GM21526 (cell line): ENCODE measurements around the gene IGF1R.

ENCODE experiments used
- ATAC-seq: cut with Tn5 transposase; IDR thresholded peaks from one replicate; pipeline ENCODE4 v1.9.1; 2021; ENCODE audit warnings: moderate library complexity; ENCODE audit not compliant: unreplicated experiment, low FRiP score

The IGF1R gene

DNA sequence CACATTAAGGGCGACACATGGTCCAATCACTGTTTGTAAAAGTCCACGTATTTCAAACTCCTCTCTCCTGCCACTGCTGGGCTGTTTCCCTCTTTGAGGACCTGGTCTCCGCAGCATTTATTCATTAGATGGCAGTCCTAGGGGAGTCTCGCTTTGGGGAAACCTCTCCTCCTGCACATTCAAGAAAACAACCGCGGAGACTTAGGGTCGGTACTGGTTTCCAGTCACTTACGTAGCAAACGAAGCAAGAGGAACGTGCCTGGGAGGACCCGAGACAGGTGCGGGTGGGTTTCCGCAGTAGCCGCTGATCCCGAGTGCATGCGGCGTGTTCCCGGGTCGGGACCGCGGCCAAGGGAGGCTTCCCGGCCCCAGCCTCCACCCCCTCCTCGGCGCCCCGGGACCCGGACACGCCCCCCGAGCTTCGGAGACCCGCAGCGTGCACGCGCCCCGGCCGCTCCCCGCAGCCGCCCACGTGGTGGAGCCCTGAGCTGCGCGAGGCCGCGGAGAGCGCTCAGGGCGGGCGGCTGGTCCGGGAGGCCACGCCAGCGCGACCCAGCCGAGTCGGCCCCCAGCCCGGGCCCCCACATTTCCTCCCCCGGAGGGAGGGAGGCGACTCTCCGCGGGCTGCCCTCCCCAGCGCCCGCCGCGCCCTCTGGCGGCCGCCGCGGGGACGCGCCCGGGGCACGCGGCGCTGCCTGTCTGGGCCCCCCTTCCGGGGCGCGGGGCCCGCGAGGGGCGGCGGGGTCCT is 1.1 kb upstream of the IGF1R start:
- peak; percentile 49 for ATAC-seq

DNA sequence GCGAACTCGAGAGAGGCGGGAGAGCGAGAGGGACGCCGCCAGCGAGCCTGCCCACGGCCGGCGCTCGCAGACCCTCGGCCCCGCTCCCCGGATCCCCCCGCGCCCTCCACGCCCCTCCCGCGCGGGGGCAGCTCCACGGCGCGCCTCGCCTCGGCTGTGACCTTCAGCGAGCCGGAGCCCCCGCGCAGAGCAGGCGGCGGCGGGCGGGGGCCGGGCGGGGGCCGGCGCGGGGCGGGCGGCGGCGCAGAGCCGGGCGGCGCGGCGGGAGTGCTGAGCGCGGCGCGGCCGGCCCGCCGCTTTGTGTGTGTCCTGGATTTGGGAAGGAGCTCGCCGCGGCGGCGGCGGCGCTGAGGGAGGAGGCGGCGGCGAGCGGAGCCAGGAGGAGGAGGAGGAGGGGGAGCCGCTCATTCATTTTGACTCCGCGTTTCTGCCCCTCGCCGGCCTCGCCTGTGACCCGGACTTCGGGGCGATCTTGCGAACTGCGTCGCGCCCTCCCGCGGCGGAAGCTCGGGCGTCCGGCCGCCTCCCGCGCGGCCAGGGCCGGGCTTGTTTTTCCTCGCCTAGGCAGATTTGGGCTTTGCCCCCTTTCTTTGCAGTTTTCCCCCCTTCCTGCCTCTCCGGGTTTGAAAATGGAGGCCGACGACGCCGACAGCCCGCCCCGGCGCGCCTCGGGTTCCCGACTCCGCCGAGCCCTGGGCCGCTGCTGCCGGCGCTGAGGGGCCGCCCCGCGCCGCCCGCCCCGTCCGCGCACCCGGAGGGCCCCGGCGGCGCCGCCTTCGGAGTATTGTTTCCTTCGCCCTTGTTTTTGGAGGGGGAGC is 524 bp downstream of the IGF1R start:
- peak; percentile 24 for ATAC-seq

DNA sequence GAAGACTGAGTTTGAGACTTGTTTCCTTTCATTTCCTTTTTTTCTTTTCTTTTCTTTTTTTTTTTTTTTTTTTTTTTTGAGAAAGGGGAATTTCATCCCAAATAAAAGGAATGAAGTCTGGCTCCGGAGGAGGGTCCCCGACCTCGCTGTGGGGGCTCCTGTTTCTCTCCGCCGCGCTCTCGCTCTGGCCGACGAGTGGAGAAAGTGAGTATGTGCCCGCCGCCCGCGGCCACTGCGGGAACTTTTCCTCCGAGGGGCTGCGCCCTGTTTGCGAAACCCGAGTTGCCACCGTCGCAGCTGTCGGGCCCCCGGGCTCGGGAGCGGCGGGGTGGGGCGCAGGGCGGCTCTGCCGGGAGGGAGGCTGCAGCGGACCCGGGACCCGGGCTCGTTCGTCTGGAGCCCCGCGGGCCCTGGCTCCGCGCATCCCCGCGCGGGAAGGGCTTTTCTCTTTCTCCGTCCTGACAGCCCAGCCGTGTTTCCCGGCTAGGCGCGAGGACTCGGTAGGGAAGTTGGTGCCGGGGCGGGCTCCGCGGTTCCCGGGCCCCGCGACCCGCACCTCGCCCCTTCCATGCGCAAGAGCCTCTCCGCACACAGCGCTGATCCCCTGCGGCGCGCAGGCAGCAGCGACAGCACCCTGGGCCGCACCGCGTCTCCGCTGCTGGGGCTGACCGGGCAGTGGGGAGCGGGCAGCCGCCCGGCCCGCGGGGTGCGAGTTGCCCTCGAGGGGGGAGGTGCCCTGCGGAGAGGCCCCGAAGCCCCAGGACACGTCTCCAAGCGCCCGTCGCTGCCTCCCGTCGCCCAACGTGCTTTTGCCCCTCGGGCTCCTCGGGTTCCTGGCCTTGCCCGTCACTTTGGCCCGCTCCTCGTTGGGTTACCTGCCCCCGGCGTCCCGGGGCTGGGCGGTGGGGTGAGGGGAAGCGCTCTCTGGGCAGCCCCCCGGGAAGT is 1.4 kb downstream of the IGF1R start:
- no peak for ATAC-seq

DNA sequence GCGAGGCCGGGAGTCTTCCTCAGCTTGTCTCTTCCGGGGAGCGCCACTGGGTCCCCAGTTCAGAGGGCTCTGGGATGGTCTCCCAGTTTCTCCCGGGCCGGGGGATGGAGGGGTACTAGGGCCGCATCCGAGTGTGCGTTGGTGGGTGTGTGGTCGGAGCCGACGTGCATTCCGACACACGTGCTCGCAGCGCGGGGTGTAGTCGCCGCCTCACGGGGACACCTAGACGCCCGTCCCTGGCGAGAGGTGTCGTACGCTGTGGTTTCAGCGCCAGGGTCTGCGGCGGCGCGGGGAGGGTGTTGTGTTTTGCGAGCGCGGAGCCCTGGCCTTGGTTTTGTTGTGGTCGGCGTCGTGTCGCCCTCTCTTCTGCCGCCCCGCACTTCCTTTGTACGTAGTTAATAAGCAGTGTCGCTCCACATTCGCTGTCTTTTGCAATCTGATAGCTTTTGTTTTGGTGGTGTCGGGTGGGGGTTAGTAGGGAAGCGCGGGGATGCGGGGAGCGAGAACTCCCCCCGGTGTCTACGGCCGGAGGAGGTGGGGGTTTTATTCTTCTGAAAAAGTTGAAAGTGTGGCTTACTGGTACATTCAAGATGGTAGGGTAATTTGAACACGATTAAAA is 2.2 kb downstream of the IGF1R start:
- no peak for ATAC-seq

DNA sequence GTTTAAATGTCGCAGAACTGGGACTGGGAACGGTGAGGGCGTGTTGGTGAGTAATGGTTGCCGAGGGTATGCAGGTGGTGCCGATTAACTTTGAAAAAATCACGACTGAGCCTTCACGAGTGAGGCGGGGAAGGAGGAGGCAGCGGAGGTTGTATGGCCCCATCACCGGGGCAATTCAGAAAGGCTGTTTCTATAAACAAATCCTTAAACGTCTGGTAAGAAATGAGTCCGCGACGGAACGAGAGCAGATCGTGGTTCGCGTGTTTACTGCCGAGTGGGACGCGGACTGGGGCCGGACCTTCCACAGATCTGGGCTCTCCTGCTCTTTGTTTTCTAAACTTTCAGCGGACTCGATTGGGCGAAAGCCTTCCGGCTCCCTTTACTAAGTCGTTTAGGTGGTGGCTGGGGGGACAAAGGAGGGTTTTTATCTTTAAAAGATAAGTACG is 2.7 kb downstream of the IGF1R start:
- no peak for ATAC-seq

DNA sequence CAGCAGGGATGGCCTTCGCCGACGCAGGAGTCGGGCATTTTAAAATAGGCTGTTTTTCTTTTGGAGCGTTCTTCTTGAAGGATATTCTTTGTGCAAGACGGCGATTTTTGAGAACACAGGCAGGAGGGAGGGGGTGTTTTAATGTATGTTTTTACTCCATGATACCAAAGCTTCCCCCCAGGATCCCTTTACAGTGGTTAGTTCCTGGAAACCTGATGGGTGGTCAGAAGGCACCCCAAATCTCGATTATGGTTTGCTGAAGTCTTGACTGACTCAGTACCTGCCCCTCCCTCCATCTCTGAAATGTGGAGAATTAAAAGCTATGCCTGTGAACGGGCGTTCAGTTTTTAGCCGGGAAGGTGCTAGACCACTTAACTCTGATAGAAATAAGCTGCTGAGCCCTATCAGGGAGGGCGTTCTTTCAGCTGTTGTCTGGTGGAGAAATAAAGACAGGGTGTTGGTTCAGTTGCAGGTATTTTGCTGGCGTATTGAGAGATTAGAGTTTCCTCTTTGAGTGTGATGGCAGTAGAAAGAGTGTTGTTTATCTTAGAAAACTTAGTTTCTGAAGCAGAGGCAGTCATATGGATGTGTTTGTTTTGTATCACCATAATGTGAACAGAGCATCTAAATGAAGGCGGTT is 3.4 kb downstream of the IGF1R start:
- no peak for ATAC-seq

DNA sequence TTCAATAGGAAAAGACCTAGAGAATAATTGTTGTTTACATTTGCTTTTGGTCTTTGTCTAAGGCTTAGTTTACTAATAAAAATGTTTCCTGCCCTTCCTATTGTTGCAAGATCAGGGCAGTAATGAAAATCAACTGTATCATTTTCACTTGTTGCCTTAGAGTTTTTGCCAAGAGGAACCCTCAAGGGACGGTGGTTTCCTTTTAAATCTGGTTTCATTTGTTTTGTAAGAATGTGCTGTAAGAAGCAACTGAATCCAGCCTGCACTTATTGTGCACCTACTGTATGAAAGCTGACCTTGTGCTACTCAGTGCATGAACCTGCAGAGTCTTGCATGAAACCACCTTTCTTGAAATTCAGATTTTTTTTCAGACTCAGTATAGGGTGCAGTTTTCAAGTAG is 5.3 kb downstream of the IGF1R start:
- no peak for ATAC-seq

DNA sequence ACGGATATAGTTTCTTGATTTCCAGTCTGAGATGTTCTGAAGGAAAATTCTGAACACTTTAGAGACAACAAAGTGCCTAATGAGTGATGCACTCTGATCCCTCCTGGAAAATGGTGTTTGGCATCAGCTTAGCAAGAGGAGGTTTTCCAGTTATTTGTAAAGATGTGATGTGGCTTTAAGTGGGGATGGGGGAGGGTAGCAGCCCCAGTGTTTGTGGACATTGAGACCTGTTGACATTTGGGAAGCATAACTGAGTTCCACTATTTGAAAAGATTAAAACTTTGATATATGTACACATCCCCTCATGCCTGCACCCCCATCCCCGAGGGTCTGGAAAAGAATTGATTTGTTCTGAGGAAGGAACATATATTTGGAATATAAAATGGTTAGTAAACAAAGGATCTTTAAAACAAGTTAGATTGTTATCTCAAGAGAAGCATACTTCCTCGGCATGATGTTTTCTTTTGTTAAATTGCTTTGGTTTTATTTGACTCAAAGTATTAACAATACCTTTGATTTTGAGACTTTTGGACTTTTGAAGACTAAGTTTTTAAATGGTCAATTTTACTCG is 6.5 kb downstream of the IGF1R start:
- no peak for ATAC-seq

DNA sequence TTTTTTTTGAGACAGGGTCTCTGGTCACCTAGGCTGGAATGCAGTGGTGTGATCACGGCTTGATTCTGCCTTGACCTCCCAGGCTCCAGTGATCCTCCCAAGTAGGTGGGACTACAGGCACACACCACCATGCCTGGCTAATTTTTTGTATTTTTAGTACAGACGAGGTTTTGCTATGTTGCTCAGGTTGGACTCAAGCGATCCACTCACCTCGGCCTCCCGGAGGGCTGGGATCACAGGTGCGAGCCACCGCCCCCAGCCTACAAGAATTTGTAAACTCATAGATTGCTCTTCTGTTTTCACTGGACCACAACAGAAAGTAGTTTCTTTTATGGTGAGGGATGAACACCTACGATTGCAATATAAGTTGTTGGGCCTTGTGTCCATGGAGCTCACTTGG is 7.4 kb downstream of the IGF1R start:
- ATAC-seq: no peak

DNA sequence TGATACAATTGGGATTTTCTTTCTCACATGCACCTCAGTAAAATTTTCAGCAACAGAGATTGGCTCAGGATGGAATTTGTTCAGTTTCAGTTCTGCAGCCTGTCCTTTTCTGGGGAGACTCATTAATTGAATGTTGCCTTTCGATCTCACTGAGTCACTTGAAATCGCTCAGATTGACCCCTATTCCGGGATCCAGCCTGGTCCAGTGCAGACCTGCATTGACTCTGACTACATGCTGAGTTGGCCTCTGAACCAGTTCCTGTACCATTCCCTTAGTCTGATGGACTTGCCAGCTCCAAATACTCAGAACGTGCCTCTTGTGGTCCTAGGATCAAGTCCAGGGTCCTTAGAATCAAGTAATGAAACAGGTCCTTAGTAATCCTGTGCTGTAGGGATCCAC is 9.4 kb downstream of the IGF1R start:
- ATAC-seq: no peak

DNA sequence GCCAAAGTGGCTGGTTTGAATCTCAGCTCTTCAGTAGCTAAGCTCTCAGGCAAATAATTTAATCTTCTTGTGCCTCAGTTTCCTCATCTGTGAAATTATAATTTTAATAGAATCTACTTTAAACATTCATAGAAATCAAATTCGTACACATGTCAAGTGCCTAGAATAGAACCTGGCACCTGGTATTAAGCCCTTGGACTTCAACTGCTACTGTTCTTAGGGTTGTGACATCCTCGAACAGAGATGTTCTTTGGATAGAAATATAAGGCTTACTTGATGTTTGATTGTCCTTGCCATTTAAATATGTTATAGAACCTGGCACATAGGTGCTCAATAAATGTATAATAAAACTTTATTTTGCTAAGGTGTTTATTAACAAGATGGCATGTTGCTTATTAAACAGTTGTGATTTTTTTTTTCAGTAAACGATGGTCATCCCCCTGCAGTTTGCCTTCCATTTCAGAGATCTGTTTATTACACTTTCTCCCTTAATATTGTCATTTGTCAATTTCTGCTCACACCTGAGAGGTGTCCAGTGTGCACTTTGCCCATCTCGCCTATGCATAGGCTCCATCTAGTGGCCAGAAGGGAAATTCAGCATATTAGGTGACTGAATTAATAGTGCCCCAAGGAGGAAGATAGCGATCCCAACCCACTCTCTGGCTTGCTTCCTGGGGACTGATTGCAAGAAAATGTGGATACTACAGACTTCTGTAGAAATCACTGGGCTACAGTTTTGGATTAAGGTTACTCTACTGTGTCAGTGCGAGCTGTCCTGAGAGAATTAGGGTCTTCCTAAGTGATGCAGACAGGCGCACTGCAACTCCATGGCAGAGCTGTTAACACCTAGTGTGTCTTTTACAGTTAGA is 10.7 kb downstream of the IGF1R start:
- ATAC-seq: peak; percentile 98

DNA sequence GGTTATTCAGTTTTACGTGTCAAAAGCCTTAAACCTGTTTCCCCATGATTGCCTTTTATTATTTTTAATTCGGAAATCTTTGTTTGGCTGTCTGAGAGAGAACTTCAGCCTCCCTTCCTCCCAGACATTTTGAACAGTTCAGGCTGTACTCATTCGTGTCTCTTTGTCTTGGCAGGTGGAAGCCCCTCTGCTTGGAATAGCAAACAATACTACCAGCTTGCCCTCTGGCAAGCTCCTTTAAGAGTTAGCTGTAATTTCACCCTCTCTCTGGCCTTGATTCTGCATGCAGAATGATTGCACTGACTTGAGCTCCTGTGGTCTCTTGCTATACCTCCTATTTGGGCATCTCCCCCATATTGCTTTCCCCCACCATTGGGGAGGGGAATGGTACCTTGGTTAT is 11.7 kb downstream of the IGF1R start:
- no peak for ATAC-seq

DNA sequence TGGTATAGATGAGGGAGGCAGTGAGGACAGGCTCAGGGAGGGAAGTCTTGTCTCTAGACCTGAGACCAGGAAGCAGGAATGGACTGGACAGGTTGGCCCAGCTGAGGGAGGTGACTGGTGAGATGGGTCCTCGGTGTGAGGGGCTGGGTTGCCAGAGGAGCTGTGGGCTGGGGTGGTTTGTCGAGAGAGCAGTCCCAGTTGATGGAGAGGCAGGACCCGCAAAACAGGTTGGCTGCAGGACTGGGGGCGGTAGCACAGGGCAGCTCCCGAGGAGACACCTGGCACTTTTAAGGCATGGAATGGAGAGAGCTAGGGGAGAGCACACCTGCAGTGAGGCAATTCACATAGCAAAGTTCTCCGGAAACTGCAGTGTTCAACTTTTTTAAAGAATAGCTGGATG is 14.7 kb downstream of the IGF1R start:
- no peak for ATAC-seq

DNA sequence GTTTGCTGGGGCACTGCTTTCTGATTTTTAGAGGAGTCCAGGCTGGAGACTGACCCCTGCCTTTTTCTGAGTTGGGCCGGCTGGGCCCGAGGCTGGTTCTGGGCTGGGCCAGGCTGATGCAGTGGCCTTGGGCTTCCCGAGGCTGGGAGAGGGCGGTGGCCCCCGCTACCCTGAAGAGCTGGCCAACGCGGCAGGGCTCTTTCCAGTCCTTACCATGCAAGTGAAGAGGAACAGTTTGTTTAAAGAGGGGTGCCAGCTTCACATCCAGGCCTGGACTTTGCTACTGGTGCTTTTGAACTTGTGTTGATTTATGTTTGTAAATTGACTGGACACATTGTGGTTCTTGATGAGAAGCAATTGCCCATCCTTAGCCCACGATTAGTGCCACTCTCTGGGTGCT is 15.3 kb downstream of the IGF1R start:
- no peak for ATAC-seq

DNA sequence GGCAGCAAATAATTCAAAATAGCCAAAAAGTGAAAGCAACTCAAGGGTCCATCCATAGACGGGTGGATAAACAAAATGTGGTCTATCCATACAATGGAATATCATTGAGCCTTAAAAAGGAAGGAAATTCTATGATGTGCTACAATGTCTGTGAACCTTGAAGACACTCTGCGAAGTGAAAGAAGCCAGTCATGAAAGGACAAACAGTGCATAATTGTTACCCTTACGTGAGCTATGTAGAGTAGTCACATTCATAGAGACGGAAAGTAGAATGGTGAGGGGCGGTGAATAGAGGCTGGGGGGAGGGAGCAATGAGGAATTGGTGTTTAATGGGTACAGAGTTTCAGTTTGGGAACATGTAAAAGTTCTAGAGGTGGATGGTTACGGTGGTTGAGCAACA is 18.1 kb downstream of the IGF1R start:
- no peak for ATAC-seq

DNA sequence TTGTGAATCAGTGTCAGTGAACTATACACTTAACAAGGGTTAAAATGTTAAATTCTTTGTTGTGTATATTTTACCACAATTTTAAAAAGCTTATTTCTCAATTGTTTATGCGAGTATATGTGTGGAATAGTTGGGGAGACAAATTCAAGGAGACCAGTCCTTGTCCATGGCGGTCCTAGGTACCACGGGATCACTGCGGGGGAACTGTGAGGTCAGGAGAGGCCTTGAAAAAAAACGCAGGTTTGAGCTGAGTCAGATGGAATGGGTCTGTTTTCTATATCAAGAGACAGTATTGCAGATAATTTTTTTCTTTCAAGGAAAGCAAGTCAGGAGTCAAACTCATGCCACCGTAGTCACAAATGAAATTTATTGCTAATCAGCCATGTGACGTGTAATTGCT is 18.5 kb downstream of the IGF1R start:
- ATAC-seq: no peak

DNA sequence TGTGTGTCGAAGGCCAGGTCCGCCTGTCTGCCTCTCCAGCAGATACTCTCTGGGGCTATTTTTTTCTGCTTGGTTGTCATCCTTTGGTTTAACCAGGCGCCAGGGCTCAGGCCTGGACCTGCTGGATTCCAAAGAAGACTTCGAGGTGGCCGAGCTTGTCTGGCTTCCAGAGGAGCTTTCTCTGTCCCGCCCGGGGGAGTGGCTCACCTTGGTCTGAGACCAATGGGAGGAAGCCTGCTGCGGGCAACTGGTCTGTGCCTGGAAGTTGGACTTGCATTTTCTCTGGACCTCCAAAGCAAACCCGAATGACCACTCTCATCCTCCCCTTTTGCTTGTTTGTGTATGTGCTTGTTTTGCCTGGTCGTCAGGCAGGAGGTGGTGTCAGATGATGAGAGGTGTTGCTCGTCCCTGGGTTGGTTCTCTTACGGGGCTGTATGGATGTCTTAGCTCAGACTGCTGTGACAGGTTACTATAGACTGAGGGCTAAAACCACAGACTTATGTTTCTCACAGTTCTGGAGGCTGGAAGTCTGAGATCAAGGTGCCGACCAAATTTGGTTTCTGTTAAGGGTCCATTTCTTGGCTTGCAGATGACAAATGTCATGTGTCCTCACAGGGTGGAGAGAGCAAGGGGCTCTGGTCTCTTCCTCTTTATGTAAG is 19.3 kb downstream of the IGF1R start:
- no peak for ATAC-seq
